Testis (tissue), 3 donors: ENCODE data around the gene HOXB7. TPM values are rescaled to one million over a fixed set of nuclear protein-coding genes. Genes with fewer than 3 reads are reported as not detected.

Experiments used
- DNase-seq: peaks from one replicate; pipeline ENCODE4 v3.0.0-alpha.2; 2019
- H3K27ac ChIP-seq, 2 donors: fragments of 200-600 bp; sonication (generic); one replicate each; pipeline ENCODE4 v1.5.1; 2019
- H3K27me3 ChIP-seq: fragments of 200-600 bp; sonication (generic); one replicate; pipeline ENCODE4 v1.5.1; 2019
- H3K36me3 ChIP-seq: fragments of 200-600 bp; sonication (generic); one replicate; pipeline ENCODE4 v1.5.1; 2017; ENCODE audit warnings: low read depth; ENCODE audit errors: missing control alignments
- H3K4me1 ChIP-seq: fragments of 200-600 bp; sonication (generic); one replicate; pipeline ENCODE4 v1.5.1; 2019
- H3K4me3 ChIP-seq, 2 donors: fragments of 200-600 bp; sonication (generic); one replicate each; pipeline ENCODE4 v1.5.1; 2017 to 2019
- H3K9me3 ChIP-seq: fragments of 200-600 bp; sonication (generic); one replicate; pipeline ENCODE4 v1.5.1; 2017
- CTCF ChIP-seq, 3 experiments: fragments of 450-650 bp in 2 of 3; fragments of 200-600 bp in 1 of 3; sonication (generic) in 1 of 3; IDR thresholded peaks; one replicate each; pipeline ENCODE4 v1.5.1; 2016 to 2019; ENCODE audit warnings: antibody characterized with exemption in 3 of 3, mild to moderate bottlenecking in 2 of 3, moderate library complexity in 1 of 3
- POLR2A ChIP-seq: fragments of 450-650 bp; IDR thresholded peaks from one replicate; pipeline ENCODE4 v1.6.1; 2017; ENCODE audit warnings: antibody characterized with exemption, mild to moderate bottlenecking, moderate library complexity
- WGBS, 2 donors: methylation state at CpG; one replicate each; pipeline ENCODE4 v1.1.5; 2018; 5-methylcytosine and 5-hydroxymethylcytosine counted together
- intact Hi-C: fragments of 100-400 bp; cut with DNase I; formaldehyde crosslinking; loops from one replicate; pipeline ENCODE4 v1.15.1; 2023; ENCODE audit warnings: low total_unique reads
- polyA plus RNA-seq: library from polyadenylated mRNA; stranded (reverse); fragments of 350-450 nt; fragmentation: Illumina TruSeq; extraction: RNeasy Lipid Tissue Mini Kit (QIAGEN cat#74804); gene quantifications from one replicate; pipeline ENCODE4 v1.2.3, GENCODE V29; 2014; ENCODE audit warnings: low read depth, low replicate concordance; ENCODE audit not compliant: insufficient read depth
- total RNA-seq, 2 donors: library from RNA; depleted of rRNA; stranded (reverse); fragments of >200 nt; gene quantifications; one replicate each; pipeline ENCODE4 v1.2.3, GENCODE V29; 2016

Gene HOXB7
- total and polyA plus RNA-seq, 3 donors from 2014 or later: 2.8 to 4.4 (median 3.2) TPM

DNA sequence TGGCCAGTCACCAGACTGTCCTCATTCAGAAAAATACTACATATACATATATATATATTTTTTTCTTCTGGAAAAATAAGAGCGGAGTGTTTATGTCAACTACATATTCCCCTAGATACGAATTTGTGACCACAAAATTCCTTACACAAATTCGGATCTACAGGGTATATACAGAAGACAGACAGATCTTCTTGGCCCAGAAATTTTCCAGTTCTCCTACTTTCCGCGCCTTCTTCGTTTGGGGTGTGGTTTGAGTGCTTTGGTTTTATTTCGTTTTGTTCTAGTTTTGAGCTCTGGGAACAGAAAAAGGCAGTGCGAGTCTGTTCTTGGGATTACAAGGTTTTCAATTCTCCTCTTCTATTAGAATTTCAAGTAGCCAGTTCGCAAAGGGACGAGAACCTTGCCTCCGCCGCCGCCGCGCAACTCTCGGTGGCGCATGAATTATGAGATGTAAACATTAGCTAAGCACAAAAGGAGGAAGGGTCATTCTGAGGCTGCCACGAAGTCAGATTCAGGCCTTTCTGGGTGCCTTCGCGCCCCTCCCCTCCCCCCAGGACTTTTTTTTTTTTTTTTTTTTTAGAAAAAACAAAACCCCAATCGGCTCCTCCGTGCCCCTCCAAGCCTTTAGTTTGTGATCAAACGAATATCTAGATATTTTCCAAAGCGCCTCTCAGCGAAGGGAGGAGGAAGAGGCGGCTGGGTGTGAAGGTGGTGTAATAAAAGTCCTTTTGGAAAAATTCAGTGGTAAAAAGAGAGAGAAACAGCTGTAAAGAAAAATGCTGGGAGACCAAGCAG lies 30.9 kb downstream of the HOXB7 start:
- Histone ChIP-seq H3K9me3 (no peaks in the 10 kb centered on the region), H3K4me3 (peak overlapping the region in 1 of 2 donors; percentile 43), H3K27me3 (no peaks in the 10 kb centered on the region), H3K27ac (no peak overlapping the region), H3K4me1 (peaks cover 7% of the 10 kb centered on the region), H3K36me3 (no peaks in the 10 kb centered on the region)
- intact Hi-C loops: no loop called here
- no peak for DNase-seq
- WGBS, 2 donors: 10 to 14% methylated on average over 26 of the region's 26 CpGs
- TF ChIP-seq POLR2A (no peak), CTCF (IDR thresholded peaks at IDR 0.05) (no peak)

- Histone ChIP-seq H3K4me3 (peak overlapping the region in 1 of 2 donors; percentile 43), H3K9me3 (no peaks in the 10 kb centered on the region), H3K27ac (no peak overlapping the region), H3K27me3 (no peaks in the 10 kb centered on the region), H3K4me1 (peaks cover 6% of the 10 kb centered on the region), H3K36me3 (no peaks in the 10 kb centered on the region)
- WGBS, 2 donors: 14 to 20% methylated on average over 7 of the region's 7 CpGs
- DNase-seq: no peak
- TF ChIP-seq POLR2A (no peak), CTCF (IDR thresholded peaks at IDR 0.05) (no peak)
- intact Hi-C loops: no loop called here
Measured at GRCh38 chr17:48579471-48579759, 31.4 kb downstream of the HOXB7 start.

GRCh38 chr17:48578616-48579470 lies 32.0 kb downstream of the HOXB7 start:
- H3K36me3 ChIP-seq: no peaks in the 10 kb centered on the region
- intact Hi-C loops: no loop called here
- WGBS, 2 donors: 9% methylated on average over 33 to 43 of the region's 43 CpGs
- no peak for DNase-seq
- no peak overlapping the region for H3K27ac ChIP-seq
- no peaks in the 10 kb centered on the region for H3K9me3 ChIP-seq
- TF ChIP-seq POLR2A (no peak), CTCF (IDR thresholded peaks at IDR 0.05) (no peak)
- peak overlapping the region; percentile 40 to 43 for H3K4me3 ChIP-seq
- peaks cover 6% of the 10 kb centered on the region for H3K4me1 ChIP-seq
- H3K27me3 ChIP-seq: no peaks in the 10 kb centered on the region

DNA sequence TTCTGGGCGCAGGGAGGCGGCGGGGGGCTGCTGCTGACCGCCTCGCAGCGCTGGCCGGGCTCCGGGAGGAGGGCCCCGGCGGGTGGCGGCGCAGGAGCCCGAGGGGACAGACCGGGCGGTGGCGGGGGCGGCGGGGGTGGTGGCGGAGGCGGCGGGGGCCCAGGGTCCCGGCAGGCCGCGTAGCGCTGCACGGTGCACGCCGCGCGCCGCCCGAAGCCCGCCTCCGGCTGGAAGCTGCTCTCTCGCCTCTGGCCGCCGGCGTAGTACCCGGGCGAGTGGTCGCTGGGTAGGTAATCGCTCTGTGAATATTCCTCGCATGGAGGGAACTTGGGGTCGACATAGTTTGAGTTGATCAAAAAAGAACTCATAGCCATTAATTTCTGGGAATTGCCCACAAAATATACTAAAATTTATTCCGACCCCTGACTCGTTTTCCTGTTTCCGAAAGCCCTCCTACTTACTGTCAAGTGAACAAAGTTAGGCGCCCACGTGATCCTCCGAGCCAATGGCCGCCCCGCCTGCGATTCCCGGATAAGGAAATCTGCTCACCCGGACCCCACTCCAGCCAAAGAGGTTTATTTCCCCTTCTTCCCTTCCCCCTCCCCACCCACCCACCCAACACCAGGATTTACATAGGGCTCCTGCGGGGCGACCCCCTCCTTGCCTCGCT lies 32.7 kb downstream of the HOXB7 start, which contains the start of gene HOXB4:
TSS of gene HOXB4 (minus strand) at position 405 of the 670 bp plus-strand sequence. CDS start at position 374, 31 bp downstream.
- intact Hi-C loops: no loop called here
- no peaks in the 10 kb centered on the region for H3K36me3 ChIP-seq
- H3K4me1 ChIP-seq: peaks cover 6% of the 10 kb centered on the region
- peak; percentile 77 for DNase-seq
- WGBS, 2 donors: 2 to 4% methylated on average over 25 to 55 of the region's 58 CpGs
- H3K9me3 ChIP-seq: no peaks in the 10 kb centered on the region
- H3K27me3 ChIP-seq: no peaks in the 10 kb centered on the region
- TF ChIP-seq CTCF (IDR thresholded peaks at IDR 0.05): no peak
- peak within 1 kb of the TSS; percentile 40 to 44 for H3K4me3 ChIP-seq
- no peak within 1 kb of the TSS for H3K27ac ChIP-seq
